HEK293T (cell line): ENCODE results near the gene OR6N2.

Experiments used
- BHLHE40 ChIP-seq: fragments of 450-650 bp; IDR thresholded peaks from 2 replicates; pipeline ENCODE4 v1.6.1; 2016; ENCODE audit warnings: mild to moderate bottlenecking, moderate library complexity, borderline replicate concordance
- ELF4 ChIP-seq: fragments of 450-650 bp; IDR thresholded peaks from 2 replicates; pipeline ENCODE4 v1.6.1; 2017; ENCODE audit warnings: antibody characterized with exemption
- FOXA1 ChIP-seq: fragments of 450-650 bp; IDR thresholded peaks from 2 replicates; pipeline ENCODE4 v1.6.1; 2016; ENCODE audit warnings: mild to moderate bottlenecking
- FOXK2 ChIP-seq: fragments of 450-650 bp; IDR thresholded peaks from 2 replicates; pipeline ENCODE4 v1.6.1; 2016; ENCODE audit warnings: mild to moderate bottlenecking
- FOXM1 ChIP-seq: fragments of 450-650 bp; IDR thresholded peaks from 2 replicates; pipeline ENCODE4 v1.6.1; 2017; ENCODE audit warnings: mild to moderate bottlenecking, borderline replicate concordance
- HDGF ChIP-seq: fragments of 450-650 bp; IDR thresholded peaks from 2 replicates; pipeline ENCODE4 v1.6.1; 2017; ENCODE audit warnings: antibody characterized with exemption, borderline replicate concordance
- NFRKB ChIP-seq: fragments of 450-650 bp; IDR thresholded peaks from 2 replicates; pipeline ENCODE4 v1.6.1; 2016; ENCODE audit warnings: mild to moderate bottlenecking, moderate library complexity
- SP1 ChIP-seq: fragments of 450-650 bp; IDR thresholded peaks from 2 replicates; pipeline ENCODE4 v1.6.1; 2017
- SUZ12 ChIP-seq: fragments of 450-650 bp; IDR thresholded peaks from 2 replicates; pipeline ENCODE4 v1.6.1; 2016; ENCODE audit warnings: mild to moderate bottlenecking
- TARDBP ChIP-seq: fragments of 450-650 bp; IDR thresholded peaks from 2 replicates; pipeline ENCODE4 v1.6.1; 2016

DNA sequence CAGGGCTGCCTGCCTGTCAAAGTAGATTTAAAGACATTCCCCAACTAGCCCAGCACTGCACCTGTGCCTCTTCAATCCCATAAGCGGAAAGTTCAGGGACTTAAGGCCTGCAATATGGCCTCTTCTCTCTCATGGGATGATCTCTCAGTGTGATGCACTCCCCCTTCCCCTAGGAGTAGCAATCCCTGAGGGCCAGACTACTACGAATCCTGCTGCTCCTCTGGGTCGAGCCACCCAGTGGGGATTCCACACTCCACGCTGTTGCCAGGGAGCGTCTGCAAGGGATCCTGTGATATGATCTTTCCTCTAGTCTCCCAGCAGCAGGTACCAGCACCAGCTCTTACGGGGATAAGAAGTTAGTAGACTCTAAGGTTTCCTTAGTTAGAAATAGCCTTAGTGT lies 13.2 kb upstream of the OR6N2 start:
- TF ChIP-seq SUZ12 (no peak), NFRKB (no peak), SP1 (no peak), BHLHE40 (no peak), FOXM1 (no peak), ELF4 (no peak), TARDBP (no peak), FOXK2 (no peak), HDGF (no peak), FOXA1 (no peak)
